GM18508 (cell line): Measurements from ENCODE around the gene DNAAF5.

Source experiments
- ATAC-seq: cut with Tn5 transposase; IDR thresholded peaks from one replicate; pipeline ENCODE4 v1.9.1; 2021; ENCODE audit warnings: moderate number of reproducible peaks; ENCODE audit not compliant: insufficient read depth, unreplicated experiment

Gene DNAAF5

DNA sequence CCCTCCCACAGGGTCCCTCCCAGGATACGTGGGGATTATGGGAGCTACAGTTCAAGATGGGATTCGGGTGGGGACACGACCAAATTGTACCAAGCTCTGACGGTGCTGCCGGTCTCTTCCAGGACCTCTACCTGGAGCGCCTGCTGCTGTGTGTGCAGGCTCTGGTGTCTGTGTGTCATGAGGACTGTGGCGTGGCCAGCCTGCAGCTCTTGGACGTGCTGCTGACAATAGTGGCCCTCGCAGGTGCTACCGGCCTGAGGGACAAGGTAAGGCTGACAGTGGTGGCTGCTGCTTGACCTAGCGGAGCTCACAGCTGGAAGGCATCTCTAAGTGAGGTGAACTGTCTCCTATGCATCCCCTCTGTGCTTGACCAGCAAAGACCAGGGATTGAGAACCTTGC lies 35.1 kb downstream of the DNAAF5 start:
- ATAC-seq = no peak

DNA sequence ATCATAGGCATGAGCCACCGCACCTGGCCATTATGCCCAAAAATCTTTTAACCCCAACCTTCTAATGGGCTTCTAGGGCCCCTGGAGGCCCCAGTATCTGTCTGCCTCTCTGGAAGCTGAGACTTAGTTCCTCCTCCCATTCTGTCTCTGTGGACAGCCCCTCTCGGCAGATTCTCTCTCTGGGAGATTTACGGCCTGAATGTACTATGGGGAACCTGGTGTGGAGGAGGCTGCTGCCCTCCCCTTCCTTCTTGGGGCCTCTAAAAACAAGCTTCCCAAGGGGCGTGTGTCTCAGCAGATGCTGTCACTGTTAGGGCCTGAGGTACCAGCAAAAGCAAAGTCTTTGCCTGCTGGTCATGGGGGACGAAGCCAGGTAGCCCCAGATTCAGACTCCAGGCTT lies 36.4 kb downstream of the DNAAF5 start:
- no peak for ATAC-seq

DNA sequence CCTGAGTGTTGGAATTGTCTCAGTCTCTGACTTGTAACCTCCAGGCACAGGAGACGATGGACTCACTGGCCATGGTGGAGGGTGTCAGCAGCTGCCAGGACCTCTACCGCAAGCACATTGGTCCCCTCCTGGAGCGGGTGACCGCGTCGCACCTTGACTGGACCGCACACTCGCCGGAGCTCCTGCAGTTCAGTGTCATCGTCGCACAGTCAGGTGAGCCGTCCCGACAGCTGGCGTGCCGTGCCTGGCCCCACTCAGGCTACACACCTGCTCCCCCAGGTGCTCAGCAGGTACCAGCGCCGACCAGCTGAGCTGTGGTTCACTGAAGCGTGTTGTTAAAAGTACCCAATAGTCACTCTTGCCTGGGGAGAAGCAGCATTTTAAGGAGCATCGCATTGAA lies 37.3 kb downstream of the DNAAF5 start:
- no peak for ATAC-seq

DNA sequence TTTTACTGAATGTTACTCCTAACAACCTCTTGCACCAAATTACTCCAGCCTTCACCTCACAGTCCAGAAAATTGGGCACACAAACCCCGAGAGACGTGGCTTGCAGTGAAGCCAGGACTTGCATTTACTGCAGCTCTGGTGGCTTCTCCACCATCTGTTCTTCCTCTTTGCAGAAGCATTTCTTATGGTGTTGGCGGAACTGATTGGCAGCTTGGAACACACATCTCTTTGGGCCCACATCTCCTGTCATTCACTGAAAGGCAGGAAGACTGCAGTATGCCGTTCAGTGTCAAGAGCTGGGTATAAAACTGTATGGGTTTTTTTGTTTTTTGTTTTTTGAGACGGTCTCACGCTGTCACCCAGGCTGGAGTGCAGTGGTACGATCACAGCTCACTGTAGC lies 38.9 kb downstream of the DNAAF5 start:
- ATAC-seq = no peak

DNA sequence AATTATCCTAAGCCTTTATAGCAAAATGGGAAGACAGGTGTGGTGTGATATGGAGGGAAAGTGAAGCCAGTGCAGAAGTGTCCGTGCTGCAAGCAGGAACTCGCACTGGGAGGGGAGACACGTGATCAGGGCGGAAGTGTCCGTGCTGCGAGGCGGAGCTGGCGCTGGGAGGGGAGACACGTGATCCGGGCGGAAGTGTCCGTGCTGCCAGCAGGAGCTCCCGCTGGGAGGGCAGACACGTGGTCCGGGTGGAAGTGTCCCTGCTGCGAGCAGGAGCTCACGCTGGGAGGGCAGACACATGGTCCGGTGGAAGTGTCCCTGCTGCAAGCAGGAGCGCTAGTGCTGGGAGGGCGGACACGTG lies 41.1 kb downstream of the DNAAF5 start:
- ATAC-seq = no peak

DNA sequence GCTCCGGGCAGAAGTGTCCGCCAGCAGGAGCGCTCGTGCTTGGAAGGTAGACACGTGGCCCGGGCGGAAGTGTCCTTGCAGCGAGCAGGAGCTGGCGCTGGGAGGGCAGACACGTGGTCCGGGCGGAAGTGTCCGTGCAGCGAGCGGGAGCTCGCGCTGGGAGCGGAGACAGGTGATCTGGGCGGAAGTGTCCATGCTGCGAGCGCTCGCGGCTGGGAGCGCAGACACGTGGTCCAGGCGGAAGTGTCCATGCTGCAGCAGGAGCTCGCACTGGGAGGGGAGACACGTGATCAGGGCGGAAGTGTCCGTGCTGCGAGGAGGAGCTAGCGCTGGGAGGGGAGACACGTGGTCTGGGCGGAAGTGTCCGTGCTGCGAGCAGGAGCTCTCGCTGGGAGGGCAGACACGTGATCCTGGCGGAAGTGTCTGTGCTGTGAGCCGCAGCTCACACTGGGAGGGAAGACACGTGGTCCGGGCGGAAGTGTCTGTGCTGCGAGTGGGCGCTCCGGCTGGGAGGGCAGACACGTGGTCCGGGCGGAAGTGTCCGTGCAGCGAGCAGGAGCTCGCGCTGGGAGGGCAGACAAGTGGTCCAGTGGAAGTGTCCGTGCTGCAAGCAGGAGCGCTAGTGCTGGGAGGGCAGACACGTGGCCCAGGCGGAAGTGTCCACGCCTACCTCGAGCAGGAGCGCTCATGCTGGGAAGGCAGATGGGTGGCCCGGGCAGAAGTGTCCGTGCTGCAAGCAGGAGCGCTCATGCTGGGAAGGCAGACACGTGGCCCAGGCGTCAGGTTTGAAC lies 41.6 kb downstream of the DNAAF5 start:
- ATAC-seq = no peak

DNA sequence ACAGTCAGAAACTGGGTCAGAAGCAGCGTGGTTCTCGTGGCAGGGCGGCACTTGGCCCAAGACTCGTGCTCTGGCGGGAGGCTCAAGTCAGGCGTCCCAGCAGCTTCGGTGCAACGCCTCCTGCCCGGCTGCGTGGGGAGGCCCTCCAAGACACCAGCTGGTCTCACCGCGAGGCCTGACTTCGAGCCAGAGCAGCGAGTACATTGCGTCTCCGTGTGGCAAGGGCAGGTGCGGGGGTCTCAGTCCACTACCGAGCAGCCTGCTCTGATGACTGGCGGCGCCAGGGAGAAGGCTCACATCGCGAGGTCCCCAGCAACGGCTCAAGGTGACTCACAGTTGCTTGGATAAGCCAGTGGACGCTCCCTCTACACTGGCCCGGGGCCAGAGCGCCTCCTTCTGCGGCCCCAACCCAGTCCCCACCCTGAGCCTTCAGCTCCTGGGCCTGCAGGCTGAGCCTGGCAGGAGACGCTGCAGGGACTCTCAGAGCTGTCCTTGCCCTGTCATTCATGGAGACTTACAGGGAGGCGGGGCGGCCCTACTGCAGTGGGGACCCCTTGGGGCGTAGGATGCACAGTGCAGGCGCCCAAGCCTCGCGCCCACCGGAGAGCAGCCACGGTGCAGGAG lies 42.5 kb downstream of the DNAAF5 start:
- no peak for ATAC-seq

DNA sequence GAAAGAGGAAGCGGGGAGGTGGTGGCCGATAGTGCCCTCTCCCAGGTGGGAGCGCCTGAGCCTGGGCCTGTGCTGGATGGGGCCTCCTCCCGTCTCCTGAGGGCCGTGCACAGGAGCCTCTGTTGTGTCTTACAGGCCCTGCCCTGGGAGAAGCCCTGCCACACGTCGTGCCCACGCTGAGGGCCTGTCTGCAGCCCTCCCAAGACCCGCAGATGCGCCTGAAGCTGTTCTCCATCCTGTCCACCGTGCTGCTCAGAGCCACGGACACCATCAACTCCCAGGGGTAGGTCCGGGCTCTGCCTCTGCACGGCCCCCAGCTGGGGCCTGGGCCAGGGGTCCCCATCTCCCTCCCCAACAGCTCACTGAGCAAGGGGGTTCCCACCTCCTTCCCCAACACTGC lies 43.8 kb downstream of the DNAAF5 start:
- ATAC-seq = no peak

DNA sequence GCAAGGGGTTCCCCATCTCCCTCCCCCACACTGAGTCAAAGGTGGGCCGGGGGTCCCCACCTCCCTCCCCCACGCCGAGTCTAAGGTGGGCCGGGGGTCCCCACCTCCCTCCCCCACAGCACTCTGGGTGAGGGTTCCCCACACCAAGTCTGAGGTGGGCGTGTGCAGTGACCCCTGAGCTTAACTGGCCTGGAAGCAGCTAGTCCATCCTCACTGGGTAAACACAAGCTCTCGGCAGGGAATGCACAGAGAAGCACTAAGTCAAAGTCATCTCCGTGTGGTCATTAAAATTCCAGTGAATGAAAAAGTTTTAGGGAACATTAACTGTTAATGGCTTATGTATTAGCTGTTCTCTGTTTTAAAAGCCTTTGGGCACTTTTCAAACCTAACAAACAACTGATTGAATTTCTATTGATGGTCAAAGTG lies 44.3 kb downstream of the DNAAF5 start:
- ATAC-seq = no peak

DNA sequence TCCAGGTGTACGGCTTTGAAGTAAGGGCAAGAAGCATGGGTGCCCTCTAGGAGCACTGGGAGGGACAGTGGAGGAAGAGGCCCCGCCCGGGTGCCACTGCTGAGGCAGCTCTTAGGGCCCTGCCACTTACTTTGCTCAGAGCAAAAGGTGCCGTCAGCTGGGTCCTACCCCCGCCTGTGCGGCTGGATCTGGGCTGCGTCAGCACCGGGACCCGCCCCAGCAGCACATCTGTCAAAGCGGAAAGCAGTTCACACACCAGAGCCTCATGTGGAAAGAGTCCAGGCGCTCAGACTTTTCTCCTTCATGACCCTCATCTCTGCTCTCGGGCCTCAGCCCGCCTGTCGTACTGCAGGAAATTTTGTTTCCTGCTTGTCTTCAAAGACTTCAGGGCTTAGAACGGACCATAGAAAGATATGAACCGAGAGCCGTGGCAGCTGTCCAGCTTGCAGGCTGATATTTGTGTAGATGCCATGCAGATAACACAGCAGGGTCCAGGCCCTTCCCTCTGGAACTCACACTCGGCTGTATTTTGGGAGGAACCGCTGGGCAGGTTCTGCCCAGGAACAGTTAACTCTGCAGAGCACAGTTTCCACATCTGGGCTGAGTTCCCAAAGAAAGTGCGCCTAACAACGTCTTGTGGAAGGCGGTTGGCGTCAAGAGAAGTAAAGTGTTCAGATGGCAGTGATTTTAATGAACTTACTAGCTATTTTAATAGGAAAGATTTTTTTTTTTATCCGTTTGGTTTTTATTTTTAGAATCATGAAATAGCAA lies 44.9 kb downstream of the DNAAF5 start:
- ATAC-seq = no peak

DNA sequence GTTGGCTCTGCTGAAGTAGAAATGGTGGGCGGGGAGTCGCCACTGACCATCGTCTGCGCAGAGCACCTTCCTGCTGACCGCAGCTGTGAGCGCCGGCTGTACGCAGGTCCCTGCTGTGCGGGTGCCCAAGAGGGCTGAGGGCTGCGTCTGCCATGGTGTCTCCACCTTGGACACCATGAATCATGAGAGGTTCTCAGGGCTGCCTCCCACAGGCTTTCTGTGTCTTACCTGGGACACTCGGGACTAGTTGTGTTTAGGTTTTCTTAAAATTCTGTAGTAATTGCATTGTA lies 45.5 kb downstream of the DNAAF5 start:
- no peak for ATAC-seq

DNA sequence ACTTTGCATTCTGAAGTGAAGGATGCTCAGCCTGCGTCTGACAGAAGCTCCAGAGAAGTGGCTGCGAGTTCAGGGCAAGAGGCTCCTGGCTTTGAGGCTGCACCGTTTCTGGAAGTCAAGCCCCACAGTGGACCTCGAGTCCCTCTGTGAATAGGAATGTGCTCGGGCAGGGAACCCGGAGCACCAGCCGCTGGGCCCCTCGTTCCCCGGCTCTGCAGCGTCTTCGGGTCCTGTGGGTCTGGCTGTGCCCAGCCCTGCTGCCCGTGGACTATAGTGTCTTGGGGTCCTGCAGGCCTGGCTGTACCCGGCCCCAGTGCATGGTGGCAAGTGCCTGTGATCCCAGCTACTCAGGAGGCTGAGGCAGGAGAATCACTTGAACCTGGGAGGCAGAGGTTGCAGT lies 45.9 kb downstream of the DNAAF5 start:
- ATAC-seq = no peak

DNA sequence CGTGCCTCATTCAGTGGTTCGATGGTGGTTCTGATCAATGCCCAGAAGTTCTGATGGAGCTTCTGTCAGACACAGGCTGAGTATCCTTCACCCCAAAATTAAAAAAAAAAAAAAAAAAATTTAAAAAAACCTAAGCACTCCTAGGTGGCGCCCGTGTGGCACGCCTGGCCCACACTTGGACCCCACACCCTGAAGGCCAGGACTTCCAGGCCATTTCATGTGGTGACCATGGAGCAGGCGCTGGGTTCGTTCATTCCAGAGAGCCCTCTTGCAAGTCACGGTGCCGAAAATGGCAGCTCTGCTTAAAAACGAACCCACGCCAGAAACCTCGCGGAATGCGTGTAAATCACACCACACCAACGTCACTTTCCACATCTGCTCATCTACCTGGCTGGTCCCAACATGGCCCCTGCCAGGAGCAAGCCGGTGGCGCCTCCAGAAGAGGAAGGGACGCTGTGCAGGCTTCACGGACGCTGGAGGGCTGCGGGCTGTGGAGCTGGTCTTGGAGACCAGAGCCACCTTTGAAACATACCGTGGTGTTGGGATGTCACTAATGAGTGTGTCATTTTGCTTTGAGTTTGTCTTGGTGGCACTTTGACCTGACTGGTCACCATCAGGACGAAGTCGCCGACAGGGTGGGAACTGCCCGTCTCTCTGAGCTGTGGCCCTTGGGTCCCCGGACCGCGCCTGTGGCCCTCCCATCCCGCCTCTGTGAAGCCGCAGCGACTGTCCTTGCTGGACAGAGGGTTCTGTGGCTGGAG lies 46.5 kb downstream of the DNAAF5 start:
- no peak for ATAC-seq

DNA sequence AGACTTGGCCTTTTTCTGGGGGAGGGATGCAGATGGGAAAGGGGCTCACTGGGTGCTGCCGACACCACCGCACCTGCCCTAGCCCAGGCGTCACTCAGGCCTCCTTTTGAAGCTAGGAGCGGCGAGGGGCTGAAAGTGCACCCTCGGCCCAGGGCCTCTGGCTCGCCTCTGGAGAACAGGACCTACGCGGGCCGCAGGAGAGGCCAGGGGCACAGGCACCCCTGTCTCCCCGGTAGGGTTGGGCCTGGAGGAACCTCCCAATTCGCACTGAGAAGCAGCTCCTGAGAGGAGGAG lies 47.1 kb downstream of the DNAAF5 start:
- ATAC-seq = no peak

DNA sequence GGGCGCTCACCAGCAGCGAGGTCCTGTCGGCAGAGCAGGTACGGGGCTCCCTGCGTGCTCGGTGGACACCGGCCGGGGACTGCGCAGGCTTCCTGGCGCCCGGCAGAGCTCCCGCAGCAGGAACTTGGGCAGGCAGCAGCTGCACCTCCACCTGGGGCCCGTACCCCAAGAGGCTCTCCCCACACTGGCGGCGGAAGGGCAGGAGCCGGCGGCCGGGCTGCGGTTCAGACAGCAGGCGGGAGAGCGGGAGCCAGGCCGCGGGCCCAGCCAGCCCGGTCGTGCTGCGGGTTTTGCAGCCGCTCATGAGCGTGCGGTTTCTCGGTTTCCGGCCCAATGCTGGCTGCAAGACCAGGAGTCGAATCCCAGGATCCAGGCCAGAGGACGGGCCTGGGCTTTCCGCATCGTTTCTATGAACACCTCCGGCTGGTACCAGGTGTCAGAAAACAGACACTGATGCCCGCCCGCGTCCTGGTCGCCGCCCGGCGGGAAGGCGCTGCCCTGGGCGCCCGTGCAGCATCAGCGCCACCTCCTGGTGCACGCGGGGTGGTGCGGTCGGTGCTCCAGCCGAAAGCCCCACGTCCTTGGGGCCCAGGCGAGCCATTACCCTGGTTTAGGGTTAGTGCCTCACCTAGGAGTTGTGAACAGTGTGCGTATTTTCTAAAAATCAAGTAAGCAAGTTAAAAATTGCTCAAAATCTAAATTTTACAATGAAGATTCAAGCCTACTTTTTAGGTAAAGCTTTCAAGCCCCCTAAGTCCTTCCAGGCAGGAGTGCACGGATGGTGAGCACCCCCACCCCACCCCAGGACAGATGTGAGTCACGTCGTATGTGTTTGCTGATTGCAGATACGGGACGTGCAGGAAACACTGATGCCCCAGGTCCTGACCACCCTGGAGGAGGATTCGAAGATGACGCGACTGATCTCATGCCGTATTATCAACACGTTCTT lies 47.9 kb downstream of the DNAAF5 start:
- ATAC-seq = no peak

DNA sequence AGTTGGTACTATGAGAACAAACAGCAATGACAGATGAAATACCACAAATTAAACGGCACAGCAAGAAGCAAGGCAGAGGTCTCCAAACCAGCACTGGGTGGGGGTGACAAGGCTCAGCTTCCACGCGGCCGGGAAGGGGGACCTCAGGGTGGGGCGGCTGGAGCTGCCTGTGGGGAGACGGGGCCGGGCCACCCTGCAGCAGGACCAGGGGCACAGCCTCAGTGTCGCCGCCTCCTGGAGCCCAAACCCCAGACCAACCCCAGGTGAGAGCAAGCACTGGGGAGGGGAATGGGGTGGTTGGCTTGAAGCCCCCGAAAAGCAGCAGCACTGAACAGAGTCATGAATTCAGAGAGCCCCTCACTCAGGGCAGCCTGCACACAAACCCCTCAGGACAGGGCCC lies 49.9 kb downstream of the DNAAF5 start:
- no peak for ATAC-seq

DNA sequence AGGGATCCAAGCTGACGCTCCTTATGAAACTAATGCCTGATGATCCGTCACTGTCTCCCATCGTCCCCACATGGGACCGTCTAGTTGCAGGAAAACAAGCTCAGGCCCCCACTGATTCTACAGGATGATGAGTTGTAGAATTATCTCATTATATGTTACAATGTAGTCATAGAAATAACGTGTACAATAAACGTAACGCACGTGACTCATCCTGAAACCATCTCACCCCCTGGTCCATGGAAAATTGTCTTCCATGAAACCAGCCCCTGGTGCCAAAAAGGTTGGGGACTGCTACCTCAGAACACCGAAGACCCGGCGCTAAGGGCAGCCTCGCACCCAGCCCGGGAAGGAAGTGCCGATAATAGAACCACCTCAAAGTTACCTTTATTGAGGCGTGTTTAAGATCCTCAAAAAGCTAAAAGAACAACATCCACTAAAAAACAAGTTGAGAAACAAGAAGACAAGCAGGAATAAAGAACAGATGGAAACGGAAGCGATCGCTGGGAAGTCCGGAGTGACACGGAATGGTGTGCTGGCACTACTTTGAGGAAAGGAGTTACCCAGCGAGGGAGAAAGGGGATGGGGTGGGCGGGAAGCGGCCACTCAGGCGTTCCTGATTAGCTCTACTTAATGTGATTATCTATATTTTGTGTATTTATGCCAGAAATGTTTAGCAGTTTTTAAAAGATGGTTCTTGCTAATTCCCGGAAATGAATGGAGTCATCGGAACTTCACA lies 50.7 kb downstream of the DNAAF5 start:
- no peak for ATAC-seq

DNA sequence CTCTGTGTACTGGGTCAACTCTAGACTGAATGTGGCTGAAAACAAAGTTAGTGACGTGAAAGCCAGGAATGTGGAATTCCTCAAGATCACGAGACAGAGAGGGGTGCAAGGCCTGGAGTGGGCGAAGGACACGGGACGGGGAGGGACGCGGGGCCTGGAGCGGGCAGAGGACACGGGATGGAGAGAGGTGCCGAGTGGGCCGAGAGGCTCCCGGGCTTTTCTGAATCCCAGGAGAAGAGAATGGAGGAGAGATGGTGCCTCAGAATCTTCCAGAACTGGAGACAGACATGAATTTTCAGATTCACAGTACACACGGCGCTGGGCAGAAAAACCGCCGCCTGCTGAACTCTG lies 51.2 kb downstream of the DNAAF5 start:
- ATAC-seq = no peak

DNA sequence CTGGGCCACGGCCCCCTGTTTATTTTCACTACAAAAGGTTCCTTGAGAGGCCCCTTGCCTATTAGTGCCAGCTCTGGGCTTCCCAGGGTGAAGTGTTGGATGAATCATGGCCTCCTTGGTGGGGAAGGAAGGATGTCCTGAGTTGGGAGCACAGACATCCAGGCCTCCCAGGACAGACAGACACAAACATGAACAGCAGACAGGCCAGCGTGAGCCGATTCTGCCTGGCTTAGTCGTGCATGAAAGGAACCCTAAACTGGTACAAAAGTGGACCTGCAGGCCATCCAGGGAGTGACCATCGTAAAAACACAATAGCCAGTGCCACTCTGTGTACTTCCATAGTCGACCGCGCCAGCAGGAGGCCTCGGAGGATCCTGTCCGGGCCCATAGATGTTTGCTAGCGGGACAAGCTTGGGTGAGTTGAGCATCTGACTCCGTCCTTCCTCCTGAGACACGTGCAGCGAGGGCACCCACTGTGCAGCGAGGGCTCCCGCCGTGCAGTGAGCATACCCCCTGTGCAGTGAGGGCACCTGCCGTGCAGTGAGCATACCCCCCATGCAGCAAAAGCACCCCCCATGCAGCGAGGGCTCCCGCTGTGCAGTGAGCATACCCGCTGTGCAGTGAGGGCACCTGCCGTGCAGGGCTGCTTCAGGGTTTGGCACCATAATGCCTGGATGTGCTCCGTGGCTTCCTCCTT lies 51.9 kb downstream of the DNAAF5 start:
- ATAC-seq = no peak
